ENCODE data around the gene PRRX1.

Gene PRRX1

DNA sequence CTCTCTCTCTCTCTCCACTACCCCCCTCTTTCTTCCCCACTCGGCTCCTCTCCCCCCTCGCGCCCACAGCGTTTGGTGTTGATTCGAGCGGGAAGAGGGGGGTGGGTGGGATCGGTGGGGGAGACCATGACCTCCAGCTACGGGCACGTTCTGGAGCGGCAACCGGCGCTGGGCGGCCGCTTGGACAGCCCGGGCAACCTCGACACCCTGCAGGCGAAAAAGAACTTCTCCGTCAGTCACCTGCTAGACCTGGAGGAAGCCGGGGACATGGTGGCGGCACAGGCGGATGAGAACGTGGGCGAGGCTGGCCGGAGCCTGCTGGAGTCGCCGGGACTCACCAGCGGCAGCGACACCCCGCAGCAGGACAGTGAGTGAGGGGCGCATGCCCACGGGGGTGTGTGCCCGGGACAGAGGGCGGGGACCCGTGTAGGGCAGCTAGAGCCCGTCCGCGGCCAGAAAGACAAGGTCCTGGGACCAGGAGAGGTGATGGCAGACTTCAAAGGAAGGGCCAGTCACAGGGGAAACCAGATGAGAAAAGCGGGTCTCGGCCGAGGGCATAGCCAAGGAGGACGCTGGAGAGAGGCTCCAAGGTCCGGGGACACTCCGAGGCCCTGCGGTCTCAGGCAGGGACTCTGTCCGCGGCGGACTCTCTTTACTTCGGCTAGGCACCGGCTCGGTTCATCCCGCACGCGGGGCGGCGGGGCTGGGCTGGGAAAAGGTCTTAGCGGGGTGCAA lies at the start of gene PRRX1:
Gene PRRX1, plus strand, starts transcription at position 39 of the 735 bp plus-strand sequence. Its CDS starts 88 bp downstream, at position 127.
- DNase-seq = no peak

DNA sequence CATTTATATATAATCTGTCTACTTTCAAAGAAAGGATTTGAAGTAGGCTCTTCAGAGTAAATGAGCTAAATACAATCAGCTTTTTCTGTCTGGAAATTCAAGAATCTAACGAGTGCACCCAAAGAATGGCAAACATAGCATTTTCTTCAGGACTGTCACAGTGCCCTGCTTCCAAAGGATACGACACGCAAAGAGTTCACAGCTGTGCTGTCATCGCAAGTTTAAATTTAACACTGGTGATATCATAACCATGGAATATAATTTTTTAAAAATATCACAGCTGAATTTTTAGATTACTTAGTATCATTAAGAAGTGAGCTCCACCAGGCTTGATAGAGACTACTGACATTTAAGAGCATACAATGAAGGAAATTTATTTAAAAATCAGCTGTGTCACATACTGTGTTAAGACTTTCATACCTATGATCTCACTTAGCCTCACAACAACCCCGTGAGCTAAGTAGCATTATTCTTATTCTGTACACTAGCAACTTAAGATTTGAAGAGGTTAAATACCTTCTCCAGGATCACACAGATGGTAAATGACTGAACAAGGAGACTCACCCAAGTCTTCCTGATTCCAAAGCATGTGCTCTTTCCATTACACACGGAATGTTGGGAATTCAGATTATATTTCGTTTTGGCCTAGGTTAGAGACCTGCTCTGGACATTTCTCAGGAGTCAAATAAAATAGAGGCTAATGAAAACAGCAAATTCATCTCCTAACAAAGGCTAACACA lies 46.2 kb upstream of the PRRX1 start:
- DNase-seq = no peak

DNA sequence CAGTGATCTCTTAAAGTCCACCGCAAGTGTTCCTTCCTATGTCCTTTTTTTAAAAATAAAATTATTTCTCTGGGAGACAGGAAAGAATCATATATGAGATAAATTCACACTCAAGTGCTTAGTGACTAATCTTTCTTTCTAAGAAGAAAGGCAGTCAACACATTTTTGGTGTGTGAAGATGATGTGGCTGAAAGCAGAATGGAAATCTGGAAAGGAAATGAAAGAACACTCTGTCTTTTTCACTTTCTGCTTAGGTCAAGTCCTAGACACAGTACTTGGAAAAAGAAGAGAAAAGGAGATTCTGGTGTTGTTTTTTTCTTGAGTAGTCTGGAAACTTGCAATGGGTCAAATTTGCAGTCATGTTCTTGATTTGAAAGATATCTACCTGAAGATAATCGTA lies 45.5 kb upstream of the PRRX1 start:
- no peak for DNase-seq

- DNase-seq = no peak
Observed at GRCh38 chr1:170619241-170620028, 44.5 kb upstream of the PRRX1 start.

GRCh38 chr1:170620164-170620563 lies 43.8 kb upstream of the PRRX1 start:
- DNase-seq = no peak

DNA sequence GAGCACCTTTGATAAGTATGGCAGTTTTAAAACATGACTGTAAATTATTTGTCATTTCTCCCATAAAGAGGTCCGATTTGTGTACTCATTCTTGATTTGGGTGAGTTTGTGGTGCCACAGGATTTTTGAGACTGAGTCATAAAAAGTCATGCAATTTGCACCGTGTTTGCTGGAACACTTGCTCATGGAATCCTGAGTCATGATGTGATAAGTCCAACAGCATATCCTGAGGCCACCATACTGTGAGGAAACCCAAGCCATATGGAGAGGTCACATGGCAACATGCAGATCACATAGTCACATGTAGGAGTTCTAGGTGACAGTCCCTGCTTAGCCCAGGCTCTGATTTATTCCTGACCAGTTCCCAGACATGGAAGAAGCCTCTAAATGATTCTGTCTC lies 40.8 kb upstream of the PRRX1 start:
- no peak for DNase-seq

- DNase-seq = no peak
Observed at GRCh38 chr1:170624146-170624545, 39.8 kb upstream of the PRRX1 start.

GRCh38 chr1:170630977-170631376 lies 33.0 kb upstream of the PRRX1 start:
- no peak for DNase-seq

DNA sequence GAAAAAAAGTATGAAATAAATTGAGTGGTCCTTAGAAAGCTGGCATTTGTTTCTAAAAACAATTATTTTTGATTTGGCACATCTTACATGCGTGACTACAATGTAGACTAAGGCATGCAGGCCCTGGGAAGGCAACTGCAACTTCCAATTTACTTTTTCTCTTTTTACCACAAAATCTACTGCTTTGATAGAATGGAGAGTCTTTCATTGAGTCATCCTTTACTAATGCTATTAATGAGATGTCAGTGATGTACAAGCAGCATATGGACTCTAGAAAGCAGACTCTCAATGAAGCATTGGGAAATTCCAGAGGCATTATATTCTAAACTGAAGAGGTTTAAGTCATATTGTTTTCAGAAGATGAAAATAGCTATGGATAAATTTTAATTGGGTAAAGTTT lies 29.6 kb upstream of the PRRX1 start:
- no peak for DNase-seq

DNA sequence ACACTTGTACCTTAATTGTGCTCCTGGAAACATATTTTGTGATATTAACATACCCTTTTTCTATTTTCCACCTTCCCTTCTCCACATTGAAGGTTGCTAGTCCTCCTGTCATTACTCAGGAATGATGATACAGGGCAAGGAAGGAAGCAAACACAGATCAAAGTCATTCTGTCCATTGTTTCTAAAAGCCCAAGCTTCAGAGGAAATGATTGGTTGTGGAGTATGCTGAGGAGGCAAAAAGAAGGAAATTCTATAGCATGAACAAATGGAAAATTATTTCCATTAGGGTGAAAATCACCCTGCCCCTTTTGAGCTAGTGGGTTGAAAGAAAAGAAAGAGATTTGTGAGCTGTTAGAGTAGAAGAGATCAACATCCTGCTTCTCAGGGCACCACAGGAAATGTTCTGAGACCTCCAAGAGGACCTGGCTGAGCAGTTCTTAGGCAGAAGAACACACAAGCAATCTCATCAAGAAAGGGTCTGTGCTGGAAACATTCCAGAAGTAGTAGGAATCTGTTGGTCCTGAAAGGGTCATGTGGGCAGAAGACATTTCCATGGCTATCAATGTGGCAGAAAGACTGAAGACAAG lies 29.0 kb upstream of the PRRX1 start:
- no peak for DNase-seq

GRCh38 chr1:170640581-170640980 lies 23.4 kb upstream of the PRRX1 start:
- DNase-seq = no peak

DNA sequence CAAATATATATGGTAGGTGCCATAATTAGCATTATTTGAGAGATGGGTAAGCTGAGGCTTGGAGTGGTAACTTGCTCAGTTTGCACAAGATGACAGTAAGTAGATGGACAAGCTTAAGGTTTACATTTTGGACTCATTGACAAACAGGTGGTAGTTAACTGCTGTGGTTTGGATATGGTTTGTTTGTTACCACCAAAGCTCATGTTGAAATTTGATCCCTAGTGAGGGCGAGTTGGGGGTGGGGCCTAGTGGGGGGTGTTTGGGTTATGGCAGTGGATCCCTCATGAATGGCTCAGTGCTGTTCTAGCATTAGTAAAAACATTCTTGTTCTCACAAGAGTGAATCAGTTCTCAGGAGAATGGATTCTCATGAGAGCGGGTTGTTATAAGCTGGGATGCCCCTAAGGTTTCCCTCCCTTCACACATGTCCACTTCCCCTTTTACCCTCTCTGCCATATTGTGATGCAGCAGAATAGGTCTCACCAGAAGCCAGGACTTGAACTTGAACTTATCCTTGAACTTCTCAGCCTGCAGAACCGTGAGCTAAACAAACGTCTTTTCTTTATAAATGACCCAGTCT lies 6.6 kb upstream of the PRRX1 start:
- no peak for DNase-seq

GRCh38 chr1:170659399-170660035 lies 4.4 kb upstream of the PRRX1 start:
- DNase-seq = no peak

GRCh38 chr1:170660281-170660713 lies 3.6 kb upstream of the PRRX1 start:
- no peak for DNase-seq

- no peak for DNase-seq
Observed at GRCh38 chr1:170660871-170661645, 2.9 kb upstream of the PRRX1 start.

DNA sequence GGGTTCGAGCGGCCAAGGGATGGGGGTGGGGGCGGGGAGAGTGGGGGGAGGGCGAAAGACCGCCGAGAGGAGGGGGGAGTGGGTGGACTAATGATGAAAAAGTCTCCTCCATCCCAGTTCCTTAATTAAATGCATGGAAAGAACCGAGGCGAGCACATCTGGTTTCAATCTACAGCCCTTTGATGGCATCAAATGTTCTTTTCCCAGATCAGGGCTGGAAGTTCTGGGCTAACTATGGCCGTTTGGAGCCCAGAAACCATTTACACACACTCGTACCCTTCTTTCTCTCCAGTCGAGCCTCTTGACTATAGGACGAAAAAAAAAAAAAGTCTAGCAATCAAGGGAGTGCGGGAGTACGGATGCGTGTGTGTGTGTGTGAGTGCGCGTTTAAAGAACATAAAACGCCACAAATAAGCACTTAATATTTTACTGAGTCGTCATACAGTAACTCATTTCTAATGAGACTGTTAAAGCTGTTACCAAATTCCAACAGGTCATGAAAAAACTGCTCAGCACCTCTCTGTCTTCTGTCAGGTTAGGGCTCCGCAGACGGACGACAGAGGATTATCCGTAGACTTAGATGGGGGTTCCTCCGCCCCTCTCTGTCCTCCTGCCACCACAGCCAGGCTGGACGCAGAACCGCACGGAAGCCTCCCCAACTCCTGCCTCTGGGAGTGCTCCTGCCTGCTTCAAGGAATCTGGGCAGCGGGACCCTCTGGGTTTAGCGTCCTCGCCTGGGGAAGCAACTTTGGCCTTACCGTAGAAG lies 2.1 kb upstream of the PRRX1 start:
- DNase-seq = no peak

DNA sequence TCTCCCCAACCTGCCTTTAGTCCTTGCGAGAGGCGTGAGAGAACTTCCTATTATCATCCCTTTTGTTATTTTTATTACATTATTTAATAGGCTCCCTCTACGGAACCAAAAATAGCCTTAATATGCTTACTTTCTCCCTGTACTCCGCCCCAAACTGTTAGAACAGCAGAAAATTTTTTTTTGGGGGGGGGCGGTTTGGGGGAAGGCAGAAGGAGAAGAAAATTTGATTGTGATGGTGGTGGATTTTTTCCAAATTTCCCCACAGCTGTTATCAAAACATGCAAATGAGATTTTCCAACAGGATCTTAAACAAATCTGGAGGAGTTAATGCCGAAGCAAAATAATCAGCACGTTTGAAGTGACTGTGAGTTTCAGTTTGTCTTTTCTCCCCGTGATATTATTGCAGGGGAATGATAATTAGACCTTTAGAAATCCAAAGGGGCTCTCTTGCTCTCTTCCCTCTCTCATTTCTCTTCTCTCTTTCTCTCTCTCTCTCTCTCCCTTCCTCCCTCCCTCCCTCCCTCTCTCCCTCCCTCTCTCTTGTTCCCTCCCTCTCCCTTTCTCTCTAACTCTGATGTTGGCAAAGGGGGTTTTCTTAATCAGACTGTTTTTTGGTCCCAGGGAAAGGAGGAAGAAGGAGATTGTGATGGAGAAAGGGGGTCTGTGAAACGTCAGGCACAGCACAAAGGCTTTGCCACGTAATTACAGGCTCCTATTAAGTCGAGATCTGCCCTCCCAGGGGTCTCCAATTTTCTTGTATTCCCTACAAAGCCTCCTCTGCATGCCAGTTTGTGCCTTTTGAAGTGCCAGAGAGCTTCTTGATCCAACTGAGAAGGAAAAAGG lies 1.1 kb upstream of the PRRX1 start:
- DNase-seq = no peak

- no peak for DNase-seq
Observed at GRCh38 chr1:170663404-170664092, 383 bp upstream of the PRRX1 start.
